NCI-H1105 (cell line): ENCODE results near the gene CLSTN2.

ENCODE experiments used
- DNase-seq: peaks from one replicate; lab custom pipeline; 2025; lab: John Stamatoyannopoulos, UW

CLSTN2 gene

GRCh38 chr3:140501770-140502364 is 566.9 kb downstream of the CLSTN2 start:
- no peak for DNase-seq

- DNase-seq = no peak
Measured at GRCh38 chr3:140505213-140505612, 570.2 kb downstream of the CLSTN2 start.

DNA sequence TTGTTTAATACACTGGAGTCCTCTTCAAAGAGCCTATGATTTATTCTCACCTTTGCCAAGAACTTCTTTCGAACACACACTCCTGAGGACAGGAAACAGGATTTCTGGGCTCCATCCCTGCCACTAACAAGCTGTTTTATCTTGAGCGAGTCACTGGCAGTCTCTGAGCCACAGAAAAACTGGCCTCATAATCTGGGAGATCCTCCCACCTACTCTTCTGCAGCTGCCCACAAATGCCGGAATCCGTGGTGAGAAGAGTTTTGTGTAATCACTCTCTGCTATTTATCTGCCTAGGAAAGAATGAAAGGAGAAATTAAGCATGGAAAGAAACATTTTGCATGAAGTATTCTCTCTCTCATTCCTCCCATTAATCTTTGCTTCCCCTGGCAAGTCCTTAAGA is 570.9 kb downstream of the CLSTN2 start:
- no peak for DNase-seq

GRCh38 chr3:140508550-140508949 is 573.6 kb downstream of the CLSTN2 start:
- DNase-seq = peak; percentile 10

DNA sequence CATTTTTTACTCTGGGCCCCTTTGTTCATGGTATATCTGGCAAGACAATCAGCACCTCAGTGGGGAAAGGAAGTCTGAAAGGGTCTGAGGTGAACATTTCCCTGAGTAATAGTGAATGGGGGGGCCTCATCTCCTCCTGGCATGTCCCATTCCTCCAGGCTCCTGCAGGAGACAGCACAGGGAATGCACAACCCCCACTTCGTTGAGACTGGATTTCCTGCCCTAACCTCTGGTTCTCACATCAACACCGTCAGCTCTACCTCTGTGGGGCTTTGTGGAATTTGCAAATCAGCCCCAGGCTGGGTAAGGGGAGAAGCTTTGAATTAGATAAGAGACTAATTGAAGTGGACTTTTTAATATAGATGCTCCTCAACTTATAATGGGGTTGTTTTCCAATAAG is 574.5 kb downstream of the CLSTN2 start:
- no peak for DNase-seq

- no peak for DNase-seq
Measured at GRCh38 chr3:140510303-140510861, 575.4 kb downstream of the CLSTN2 start.

DNA sequence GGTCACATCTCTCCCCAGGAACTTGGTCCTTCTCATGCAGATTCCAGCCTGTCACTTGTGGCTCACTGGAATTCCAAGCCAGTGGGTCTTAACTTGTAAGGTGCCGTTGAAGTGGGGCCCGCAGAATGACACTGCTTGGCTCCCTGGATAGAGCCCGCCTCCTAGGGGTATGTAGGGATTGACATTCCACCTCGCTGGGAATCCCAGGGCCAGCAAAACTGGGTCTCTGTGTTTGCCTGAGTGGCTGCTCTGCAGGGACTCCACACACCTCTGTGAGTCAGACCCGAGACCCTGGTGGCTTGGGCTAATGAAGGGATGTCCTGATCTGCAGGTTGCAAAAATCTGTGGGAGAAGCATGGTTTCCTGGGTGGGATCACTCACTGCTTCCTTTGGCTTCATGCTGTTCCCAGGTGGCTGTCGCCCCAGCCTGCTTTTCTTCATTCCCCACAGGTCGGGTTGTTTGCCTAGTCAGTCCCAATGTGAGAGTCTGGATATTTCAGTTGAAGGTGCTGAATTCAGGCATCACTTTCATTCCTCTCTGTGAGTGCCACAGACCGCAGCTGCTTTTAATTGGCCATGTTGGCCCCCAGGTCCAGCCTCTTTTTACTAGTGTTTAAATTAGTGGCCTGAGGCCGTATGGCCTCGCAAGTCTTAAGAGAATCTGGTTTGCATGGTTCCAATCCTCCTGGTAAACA is 586.9 kb downstream of the CLSTN2 start:
- DNase-seq = no peak

GRCh38 chr3:140522653-140523380 is 587.8 kb downstream of the CLSTN2 start:
- no peak for DNase-seq

- DNase-seq = no peak
Measured at GRCh38 chr3:140523600-140523999, 588.6 kb downstream of the CLSTN2 start.

DNA sequence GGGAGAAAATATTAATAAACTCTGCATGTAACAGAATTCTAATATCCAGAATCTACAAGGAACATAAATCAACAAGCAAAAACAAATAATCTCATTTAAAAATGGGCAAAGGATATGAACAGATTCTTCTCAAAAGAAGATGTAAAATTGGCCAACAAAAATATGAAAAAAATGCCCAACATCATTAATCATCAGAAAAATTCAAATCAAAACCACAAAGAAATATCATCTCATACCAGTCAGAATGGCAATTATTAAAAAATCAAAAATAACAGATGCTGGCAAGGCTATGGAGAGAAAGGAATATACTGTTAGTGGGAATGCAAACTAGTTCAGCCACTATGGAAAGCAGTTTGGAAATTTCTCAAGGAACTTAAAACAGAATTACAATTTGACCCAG is 592.2 kb downstream of the CLSTN2 start:
- no peak for DNase-seq

GRCh38 chr3:140529096-140529495 is 594.1 kb downstream of the CLSTN2 start:
- no peak for DNase-seq

DNA sequence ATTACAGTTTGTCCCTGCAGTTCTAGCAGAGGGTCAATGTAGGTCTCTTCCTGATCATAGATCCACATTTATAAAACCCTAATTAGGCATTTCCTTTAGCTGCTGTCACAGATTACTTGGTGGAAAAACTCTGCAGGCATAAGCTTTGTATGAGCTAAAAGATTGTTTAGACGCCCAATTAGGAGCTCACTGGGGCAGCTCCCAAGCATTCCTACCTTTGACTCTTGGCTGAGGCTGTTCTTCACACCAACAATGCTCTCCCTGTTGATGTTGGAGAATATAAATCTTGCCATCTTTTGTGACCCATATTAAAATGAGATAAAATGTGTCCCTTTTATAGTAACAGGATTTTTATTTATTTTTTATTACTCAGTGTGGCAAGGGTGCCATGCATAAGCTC is 594.6 kb downstream of the CLSTN2 start:
- no peak for DNase-seq

GRCh38 chr3:140530131-140530530 is 595.1 kb downstream of the CLSTN2 start:
- no peak for DNase-seq

DNA sequence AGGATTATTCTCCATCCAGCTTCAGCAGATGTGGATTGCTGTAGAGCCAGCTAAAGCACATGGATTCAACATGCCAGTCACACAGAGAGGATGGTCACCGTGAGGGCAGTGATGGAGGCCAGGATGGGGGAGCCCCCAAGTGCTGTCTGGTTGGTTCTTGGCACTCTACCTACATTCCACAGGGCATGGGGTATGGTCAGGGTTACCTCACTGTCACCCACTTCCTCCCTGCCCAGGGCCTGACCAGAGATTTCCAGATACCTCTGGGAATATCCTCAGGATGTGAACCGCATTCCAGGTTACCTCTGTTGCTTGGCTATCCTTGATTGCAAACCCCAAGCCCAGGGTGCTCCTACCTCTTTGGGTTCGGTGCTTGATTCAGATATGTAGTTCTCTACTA is 595.6 kb downstream of the CLSTN2 start:
- DNase-seq = no peak

- no peak for DNase-seq
Measured at GRCh38 chr3:140532793-140533330, 597.9 kb downstream of the CLSTN2 start.

DNA sequence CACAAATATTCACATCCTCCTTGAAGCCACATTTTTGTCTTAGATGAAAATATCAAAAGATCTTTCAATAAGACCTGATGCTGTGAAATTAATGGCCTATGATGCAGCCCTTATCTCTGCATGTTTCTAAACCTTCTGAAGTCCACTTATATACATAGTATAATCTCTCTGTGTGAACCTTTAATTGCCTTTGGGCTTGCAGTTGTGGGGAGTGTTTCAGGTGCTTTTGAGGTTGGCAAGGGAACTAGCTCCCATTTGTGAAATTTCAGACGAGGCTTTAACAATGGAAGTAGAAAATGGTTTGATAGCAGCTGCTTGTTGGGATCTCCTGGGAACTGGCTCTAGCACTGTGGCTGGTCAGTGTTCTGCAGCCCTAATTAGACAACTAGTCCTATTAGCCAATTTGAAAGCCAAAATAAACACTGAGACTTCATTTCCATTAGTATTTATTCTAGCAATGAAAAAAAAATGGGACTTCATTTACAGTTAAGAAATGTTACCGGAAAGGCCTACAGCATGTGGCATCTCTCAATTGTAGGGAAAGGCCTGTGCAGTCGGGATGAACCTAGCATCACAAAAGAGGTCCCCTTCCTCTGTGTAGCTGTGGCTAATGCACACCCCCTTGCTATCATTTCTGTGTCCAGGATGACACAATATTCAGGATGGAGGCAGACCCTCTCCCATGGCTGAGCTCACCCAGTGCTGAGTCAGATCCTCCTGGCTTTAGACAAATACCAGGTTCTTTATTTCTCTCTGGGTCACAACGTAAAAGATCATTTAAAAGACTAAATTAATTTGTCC is 602.1 kb downstream of the CLSTN2 start:
- peak; percentile 58 for DNase-seq

DNA sequence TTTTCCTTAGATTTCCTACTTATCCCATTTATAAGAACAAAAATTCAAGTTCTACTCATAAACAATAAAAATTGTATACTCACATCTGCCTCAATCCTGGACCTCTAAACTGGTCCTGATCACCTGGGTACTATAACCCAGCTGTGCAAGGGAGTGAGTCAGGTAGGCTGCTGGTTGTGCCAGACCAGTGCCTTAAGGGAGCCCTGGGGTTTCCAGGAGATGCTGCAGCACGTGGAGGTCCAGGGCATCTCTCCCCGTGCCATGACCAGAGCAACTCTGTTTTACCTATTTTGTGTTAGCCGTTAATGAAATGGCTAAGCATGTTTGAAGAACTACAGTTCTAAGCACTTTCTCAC is 602.7 kb downstream of the CLSTN2 start:
- no peak for DNase-seq

DNA sequence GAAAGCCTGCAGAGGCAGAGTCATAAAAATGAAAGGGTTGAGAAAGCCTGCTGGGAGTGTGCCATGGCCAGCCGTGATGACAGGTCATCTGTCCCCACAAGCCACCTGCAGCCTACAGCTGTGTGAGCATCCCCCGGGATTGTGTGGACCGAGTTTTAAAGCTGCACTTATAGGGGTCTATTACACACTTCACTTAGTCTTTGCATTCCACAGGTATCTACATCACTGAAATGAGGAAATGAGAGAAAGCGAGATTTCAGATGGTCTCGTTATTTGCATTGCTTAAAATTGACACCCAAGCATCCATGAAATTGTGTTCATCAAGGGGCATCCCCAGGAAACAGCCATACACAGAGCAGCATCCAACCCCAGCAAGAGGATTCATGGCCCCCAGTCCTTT is 605.3 kb downstream of the CLSTN2 start:
- no peak for DNase-seq

GRCh38 chr3:140541975-140542653 is 607.1 kb downstream of the CLSTN2 start:
- DNase-seq = no peak

GRCh38 chr3:140545197-140545596 is 610.2 kb downstream of the CLSTN2 start:
- no peak for DNase-seq

DNA sequence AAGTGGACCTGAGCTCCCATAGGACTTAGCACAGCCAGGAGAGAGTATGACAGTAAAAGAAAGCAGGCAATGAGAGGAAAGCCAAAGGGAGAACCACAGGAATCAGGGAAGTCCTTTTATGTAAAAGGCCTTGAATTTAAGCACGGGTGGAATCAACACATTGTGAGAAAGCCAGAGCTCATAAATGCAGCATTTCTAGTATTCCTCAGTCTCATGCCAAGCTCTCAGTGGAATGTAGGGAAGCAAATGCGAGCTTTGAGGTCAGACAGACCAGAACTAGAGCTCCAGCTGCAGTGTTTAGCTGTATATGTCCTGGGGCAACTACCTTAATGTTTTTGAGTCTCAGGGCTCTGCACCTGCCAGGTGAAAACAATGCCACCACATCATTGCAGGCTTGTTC is 610.8 kb downstream of the CLSTN2 start:
- DNase-seq = no peak
